KMS-11 (cell line): ENCODE data around the gene ZRANB1.

Experiments
- H2AFZ ChIP-seq: fragments of 200-600 bp; sonication (generic); 2 replicates; pipeline ENCODE4 v1.6.1; 2016; ENCODE audit warnings: antibody characterized with exemption, mixed run types, low read depth
- H3K27ac ChIP-seq: fragments of 200-600 bp; sonication (generic); 2 replicates; pipeline ENCODE4 v1.6.1; 2016; ENCODE audit warnings: mild to moderate bottlenecking, mixed run types
- H3K27me3 ChIP-seq: fragments of 200-600 bp; sonication (generic); 2 replicates; pipeline ENCODE4 v1.6.1; 2017; ENCODE audit warnings: mild to moderate bottlenecking, low read depth, mixed run types, moderate library complexity; ENCODE audit not compliant: insufficient read depth
- H3K36me3 ChIP-seq: fragments of 200-600 bp; sonication (generic); 2 replicates; pipeline ENCODE4 v1.6.1; 2017; ENCODE audit warnings: mild to moderate bottlenecking, mixed run types; ENCODE audit not compliant: insufficient read depth
- H3K4me1 ChIP-seq: fragments of 200-600 bp; sonication (generic); 2 replicates; pipeline ENCODE4 v1.6.1; 2016; ENCODE audit warnings: mild to moderate bottlenecking, low read depth, mixed run types; ENCODE audit not compliant: poor library complexity, severe bottlenecking
- H3K4me2 ChIP-seq: fragments of 200-600 bp; sonication (generic); 2 replicates; pipeline ENCODE4 v1.7.0; 2016; ENCODE audit warnings: mild to moderate bottlenecking, mixed run types
- H3K4me3 ChIP-seq: fragments of 200-600 bp; sonication (generic); IDR thresholded peaks from 2 replicates; pipeline ENCODE4 v1.6.1; 2017; ENCODE audit warnings: low read depth, low read length, mixed read lengths; ENCODE audit not compliant: insufficient read depth
- H3K79me2 ChIP-seq: fragments of 200-600 bp; sonication (generic); 2 replicates; pipeline ENCODE4 v1.6.1; 2016; ENCODE audit warnings: low read depth, mixed run types; ENCODE audit not compliant: insufficient read depth
- H3K9ac ChIP-seq: fragments of 200-600 bp; sonication (generic); 2 replicates; pipeline ENCODE4 v1.6.1; 2016; ENCODE audit warnings: mild to moderate bottlenecking, mixed run types
- H4K20me1 ChIP-seq: fragments of 200-600 bp; sonication (generic); 2 replicates; pipeline ENCODE4 v1.6.1; 2016; ENCODE audit warnings: mild to moderate bottlenecking, mixed run types; ENCODE audit not compliant: insufficient read depth
- TF ChIP-seq, protein P1 (sequence below): fragments of 200-600 bp; sonication (generic); conservative IDR thresholded peaks from 2 replicates; pipeline ENCODE4 v1.6.1; 2017; ENCODE audit warnings: low read depth, mild to moderate bottlenecking, antibody characterized with exemption, low read length, moderate library complexity, mixed read lengths

ZRANB1 gene

DNA sequence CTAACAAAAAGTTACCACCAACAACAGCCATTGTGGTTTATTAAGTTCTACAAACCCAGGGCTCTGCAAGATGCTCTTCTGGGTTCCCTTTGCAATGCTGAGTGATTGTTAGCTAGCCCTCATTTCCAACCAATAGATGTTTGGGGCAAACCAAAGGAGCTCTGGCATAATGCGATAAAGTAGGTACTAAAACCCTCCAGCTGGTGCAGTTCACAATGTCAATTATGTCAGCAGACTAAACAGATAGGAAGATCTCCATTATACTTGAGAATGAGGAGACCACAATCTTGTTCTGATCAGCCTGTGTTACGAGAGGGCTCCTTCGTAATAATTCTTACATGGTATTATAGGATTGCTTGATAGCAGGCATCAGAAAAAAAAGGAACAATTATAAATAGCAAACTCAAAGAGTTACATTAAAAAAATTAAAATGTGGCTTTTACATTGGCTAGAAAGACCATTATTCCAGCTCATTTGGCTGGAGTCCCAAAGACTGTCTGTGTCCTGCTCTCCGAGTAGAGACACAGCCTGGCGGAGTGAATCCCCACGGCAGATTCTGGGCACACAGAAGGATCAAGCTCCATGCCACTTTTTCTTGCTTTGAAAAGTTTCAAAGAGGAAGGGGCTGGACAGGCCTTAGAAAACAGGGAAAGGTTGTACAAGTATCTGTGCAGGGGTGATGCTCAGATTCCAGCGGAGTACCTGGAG is 93.8 kb downstream of the ZRANB1 start:
- Histone ChIP-seq H3K4me2 (no peak overlapping the region), H3K79me2 (no peaks in the 10 kb centered on the region), H3K9ac (no peak overlapping the region), H3K4me1 (no peaks in the 10 kb centered on the region), H2AFZ (no peak overlapping the region), H3K27ac (no peak overlapping the region), H3K36me3 (no peaks in the 10 kb centered on the region), H4K20me1 (no peaks in the 10 kb centered on the region), H3K27me3 (no peaks in the 10 kb centered on the region), H3K4me3 (no peak overlapping the region)
- TF ChIP-seq, protein P1, sequence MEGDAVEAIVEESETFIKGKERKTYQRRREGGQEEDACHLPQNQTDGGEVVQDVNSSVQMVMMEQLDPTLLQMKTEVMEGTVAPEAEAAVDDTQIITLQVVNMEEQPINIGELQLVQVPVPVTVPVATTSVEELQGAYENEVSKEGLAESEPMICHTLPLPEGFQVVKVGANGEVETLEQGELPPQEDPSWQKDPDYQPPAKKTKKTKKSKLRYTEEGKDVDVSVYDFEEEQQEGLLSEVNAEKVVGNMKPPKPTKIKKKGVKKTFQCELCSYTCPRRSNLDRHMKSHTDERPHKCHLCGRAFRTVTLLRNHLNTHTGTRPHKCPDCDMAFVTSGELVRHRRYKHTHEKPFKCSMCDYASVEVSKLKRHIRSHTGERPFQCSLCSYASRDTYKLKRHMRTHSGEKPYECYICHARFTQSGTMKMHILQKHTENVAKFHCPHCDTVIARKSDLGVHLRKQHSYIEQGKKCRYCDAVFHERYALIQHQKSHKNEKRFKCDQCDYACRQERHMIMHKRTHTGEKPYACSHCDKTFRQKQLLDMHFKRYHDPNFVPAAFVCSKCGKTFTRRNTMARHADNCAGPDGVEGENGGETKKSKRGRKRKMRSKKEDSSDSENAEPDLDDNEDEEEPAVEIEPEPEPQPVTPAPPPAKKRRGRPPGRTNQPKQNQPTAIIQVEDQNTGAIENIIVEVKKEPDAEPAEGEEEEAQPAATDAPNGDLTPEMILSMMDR: no peak

DNA sequence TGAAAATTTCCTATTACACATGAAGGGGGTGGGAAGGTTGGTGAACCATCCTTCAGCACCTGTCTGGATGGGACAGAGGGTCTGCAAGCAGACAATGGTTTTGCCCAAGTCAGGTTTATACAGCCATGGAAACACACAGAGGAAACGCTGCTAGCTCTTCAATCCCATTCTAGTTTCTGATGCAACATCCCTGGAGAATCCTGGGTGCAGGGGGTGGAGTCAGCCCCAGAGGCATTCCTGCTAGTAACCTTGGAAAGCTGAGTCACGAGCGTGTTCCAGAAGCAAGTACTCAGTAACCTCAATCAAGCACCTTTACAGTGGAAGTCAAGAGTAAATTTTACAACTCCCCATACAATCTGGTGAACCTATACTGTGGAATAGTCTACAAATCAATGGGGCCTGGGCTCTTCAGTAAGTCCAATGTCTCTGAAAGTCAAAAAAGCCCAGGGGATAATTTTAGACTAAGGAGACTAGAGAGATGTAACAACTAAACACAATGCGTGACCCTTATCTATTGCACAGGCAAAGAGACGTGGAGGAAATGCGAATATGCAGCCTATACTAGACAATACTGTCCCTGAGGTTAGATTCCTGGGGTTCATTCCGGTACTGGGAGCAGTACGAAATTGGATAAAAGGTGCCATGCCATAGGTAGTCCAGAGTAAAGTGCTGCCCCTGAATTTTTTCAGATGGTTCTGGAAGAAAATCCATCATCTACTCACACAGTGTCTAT is 95.4 kb downstream of the ZRANB1 start:
- Histone ChIP-seq H3K27ac (no peak overlapping the region), H3K4me2 (no peak overlapping the region), H3K4me3 (no peak overlapping the region), H4K20me1 (no peaks in the 10 kb centered on the region), H2AFZ (no peak overlapping the region), H3K79me2 (no peaks in the 10 kb centered on the region), H3K4me1 (no peaks in the 10 kb centered on the region), H3K36me3 (no peaks in the 10 kb centered on the region), H3K27me3 (no peaks in the 10 kb centered on the region), H3K9ac (no peak overlapping the region)
- TF ChIP-seq, protein P1: no peak
